HG03520 (cell line): ENCODE data around the gene SYNPR.

Source experiments
- ATAC-seq: cut with Tn5 transposase; IDR thresholded peaks from one replicate; pipeline ENCODE4 v1.9.1; 2021; ENCODE audit warnings: mild to moderate bottlenecking, moderate library complexity; ENCODE audit not compliant: unreplicated experiment

SYNPR gene

DNA sequence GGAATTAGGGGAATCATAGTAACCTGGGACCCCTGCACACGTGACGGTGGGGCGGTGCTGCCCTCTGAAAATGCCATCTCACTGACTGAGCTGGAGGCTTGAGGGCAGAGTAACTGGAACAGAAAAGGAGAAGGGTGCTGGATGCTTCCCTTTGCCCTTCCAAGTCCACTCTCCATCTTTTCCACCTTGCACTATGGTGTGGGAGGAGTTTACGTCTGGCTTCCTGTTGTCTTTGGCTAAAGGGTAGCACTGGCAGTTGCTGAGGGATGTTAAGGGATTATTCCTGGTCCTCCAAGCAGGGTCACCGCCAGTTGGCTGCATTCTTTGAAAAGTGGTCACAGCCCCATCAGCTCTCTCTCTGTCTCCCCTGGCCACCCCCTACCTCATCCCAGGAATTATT lies 245.0 kb downstream of the SYNPR start:
- ATAC-seq: no peak

DNA sequence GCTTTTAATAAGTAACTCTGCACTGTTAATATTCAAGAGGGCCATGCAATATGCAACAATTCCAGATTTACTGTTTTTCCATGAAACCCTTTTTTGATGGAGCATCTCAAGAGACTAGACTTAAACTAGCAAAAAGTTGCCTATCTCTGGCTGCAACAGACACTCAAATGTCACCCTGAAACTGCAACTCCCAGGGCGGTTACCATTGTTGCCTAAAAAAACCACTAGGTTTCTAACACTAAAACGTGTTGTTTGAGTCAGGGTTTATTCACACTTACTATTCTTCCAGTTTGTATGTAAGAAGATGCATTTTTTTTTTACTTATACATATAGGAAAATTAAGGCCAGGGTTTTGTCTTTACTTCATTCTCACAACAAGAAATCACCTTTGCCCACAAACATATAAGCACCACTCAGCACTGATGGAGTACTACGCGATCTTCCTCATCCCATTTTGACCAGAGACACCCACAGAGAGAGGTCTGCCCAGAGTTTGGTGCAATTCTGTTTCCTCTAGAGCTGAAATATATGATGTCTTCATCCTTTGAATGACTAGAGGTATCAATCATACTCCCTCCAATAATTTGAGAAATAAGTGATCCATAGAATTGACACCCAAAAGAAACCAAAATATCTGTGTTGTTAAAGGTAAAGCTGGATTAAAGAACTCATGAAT lies 250.4 kb downstream of the SYNPR start:
- peak; percentile 60 for ATAC-seq

DNA sequence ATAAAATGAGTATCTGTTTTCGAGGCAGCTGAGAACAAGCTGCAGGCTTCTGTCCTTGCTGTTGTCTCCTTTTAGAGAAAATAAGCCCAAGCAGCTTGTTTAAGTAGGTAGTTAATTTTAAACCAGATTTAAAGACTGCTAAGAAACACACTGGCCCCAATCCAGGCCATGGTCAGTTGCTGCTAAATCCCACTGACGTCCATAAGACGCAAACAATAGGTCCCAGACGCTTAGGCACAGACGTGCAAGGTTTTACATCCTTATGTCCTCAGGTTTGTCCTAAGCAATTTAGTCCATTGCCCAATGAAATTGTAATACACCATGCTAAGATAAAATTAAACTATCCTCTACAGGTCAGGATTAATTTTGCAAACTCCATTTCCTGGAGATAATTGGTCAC lies 254.4 kb downstream of the SYNPR start:
- ATAC-seq: no peak

DNA sequence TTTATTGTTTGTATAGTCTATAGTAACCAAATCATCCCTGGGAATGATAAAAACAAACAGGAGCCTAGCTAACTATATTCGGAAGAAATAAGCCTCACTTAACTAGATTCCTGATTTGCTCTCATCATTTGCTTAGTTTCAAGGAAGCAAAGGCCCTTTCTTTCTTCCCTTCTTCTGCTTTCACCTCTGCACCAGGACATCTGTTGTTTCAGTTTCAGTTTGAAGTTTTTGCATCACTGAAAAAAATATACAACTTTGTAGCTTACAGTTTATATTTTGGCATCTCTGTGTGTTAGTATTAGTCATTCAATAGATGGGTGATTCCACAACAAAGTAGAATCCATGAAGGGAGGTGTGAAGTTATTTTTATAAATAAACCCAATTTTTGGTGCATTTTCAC lies 260.8 kb downstream of the SYNPR start:
- ATAC-seq: no peak

DNA sequence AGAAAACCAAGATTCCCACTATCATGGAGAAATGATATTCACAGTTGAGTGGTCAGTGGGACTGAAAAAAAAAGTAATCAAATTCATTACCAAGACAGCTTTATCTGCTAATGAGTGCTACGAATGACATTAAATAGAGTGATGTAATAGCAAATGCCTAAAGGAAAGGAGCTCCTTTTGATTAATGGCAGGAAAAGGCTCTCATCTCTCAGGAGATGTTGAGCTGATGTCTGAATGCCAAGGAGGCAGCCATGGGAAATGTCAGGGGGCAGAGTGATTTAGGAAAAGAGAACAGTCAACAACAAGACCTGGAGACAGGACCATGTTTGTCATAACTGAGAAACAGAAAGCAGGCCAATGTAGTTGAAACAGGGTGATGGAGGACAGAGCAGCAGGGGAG lies 277.7 kb downstream of the SYNPR start:
- no peak for ATAC-seq

DNA sequence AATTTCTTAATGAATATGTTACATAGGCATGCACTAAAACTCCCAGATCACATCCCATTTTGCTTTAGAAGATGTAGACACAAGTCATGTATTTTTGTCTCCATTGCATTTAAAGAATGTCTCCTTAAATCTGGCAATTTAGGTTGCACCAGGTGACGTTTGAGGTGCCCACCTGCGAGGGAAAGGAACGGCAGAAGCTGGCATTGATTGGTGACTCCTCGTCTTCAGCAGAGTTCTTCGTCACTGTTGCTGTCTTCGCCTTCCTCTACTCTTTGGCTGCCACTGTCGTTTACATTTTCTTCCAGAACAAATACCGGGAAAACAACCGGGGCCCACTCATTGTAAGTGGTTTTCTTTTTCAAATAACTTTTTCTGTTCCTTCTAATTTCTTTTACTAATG lies 278.3 kb downstream of the SYNPR start:
- ATAC-seq: no peak

DNA sequence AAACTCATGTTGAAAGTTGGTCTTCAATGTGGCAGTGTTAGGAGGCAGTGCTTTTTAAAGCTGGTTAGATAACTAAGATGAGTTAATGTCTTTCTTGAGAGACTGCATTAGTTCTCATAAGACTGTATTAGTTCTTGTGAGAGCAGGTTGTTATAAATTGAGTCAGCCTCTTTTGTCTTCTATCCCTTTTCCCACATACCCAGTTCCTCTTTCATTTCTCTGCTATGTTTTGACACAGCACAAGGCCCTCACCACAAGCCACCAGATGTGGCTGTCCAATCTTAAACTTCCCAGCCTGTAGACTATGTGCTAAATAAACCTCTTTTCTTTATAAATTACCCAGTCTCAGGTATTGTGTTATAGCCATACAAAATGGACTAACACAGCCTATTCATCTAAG lies 279.8 kb downstream of the SYNPR start:
- peak; percentile 88 for ATAC-seq

DNA sequence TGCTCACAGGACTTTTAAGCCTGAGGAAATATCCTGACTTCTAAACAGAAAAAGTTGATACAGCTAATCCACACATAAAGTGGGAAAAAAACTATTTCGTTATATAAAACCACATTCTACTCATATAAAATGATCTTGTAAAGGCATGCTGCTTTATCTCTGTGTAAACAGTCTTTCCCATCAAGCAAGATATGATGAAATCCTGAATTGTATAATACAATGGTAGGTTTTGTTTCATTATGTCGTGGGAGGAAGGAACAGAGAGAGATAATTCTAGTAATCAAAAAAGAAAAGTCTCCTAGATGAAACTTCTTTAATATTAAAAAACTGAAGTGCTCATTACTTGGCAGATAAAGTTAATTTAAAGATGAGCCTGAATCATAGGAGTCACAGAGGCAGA lies 281.8 kb downstream of the SYNPR start:
- no peak for ATAC-seq

DNA sequence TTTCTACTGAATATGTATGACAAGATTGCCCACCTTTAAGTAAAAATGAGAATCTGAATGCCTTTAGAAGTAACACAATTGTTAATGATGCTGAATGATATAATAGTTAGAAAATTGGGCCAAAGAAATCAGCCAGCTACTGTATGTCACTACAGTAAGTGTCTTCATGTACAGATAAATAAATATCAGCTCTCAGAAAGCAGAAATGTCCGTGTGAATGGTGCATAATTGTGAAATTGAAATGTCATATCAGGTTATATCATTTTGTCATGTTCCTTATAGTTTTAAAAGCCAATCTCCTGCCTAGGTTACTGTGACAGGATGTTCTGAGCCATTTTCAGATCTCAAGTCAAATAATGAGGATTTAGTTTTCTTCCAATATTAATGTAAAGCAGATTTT lies 283.8 kb downstream of the SYNPR start:
- no peak for ATAC-seq

DNA sequence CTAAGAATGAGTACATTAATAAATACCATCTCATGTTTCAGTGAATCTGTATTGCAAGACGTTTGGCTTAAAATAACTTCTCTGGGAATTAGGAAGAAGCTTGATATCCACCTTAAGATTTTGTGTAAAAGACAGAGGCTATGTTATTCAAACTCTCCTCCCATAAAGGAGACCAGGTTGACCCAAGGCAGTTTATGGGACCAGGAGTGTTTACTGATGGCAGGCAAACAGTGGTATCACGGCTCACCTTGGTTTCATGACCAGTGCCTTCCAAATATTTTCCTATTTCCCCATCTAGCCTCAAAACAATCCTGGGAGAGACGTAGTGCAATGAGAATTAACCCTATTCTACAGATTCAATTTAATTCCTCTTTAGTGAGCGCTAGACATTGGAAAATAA lies 284.2 kb downstream of the SYNPR start:
- no peak for ATAC-seq

DNA sequence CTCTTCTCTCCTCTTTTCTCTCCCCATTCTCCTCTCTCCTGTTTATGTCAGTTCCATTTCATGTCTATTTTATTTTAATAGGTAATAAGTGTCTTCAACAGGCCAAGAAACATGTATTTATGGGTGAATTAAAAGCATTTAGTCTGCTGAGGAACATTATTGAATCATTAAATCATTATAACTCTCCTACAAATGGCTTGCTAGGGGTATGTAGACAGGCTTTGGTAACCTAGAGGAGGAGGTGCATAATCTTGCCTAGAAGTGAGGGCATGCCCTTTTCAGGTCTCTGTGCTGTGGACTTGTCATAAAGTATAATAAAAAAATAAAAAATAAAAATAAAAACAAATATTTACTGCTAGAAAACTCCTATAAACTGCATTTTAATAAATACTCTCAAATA lies 285.5 kb downstream of the SYNPR start:
- no peak for ATAC-seq

DNA sequence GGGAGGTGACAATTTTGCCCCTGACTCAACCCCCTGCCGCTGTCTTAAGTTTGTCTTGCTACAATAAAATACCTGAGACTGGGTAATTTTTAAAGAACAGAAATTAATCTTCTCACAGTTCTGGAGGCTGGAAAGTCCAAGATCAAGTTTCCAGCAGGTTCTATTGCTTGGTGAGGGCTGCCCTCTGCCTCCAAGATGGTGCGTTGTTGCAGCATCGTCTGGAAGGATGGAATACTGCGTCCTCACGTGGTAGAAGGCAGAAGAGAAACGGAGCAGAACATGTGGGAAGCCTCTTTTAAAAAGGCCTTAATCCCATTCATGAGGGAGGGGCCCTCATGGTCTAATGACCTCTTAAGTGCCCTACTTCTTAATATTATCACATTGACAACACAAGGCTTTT lies 287.1 kb downstream of the SYNPR start:
- no peak for ATAC-seq

DNA sequence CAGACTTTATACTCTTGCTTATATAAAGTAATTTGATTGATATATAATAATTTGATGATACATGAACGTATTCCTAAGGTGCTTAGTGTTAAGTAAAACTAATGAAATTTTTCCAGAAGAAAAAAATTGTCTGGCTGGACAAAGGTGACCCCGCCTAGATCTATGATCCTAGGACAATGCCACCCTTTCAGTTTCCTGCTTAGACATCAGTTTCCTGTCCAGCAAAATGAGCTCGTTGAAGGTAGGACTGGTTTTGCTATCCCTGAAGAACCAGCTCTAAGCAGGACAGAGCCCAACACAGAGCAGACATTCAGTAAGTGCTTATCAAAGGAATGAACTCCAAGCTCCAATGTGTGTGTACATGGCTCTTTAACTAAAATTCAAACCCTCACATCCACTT lies 293.6 kb downstream of the SYNPR start:
- no peak for ATAC-seq

DNA sequence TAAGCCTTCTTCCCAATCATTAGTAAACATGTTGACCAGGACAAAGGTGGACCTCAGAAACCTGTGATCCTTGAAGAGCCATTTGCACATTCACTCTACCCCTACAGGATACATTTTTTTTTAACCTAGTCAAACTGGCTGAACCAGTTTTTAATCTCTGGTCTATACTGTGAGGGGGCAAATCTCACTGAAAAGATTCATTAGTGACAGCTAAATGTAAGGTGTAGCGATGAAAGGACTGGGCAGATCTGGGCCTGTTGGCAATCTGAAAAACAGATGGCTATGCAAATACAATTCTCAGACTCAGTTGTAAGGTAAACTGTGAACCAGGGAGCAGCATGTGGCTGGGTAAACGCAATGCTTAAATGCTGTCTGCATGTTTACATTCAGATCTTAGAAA lies 298.7 kb downstream of the SYNPR start:
- no peak for ATAC-seq

DNA sequence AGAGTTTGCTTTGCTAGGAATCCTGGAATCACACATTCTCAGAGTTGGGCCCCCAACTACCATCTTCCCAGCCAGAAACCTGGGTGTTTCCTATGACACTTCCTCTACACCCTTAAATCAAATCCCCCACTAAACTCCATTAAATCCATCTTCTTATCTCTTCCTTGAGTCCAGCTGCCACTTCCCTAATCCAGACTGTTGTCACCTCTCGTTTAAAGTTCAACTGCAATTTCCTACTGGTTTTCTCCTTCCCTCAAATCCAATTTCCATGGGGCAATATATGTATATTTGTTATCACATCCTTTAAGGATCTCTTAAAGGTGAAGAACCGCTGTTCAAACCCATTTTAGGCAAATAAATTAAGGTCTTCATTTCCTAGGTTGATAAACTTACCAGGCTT lies 300.8 kb downstream of the SYNPR start:
- ATAC-seq: no peak

DNA sequence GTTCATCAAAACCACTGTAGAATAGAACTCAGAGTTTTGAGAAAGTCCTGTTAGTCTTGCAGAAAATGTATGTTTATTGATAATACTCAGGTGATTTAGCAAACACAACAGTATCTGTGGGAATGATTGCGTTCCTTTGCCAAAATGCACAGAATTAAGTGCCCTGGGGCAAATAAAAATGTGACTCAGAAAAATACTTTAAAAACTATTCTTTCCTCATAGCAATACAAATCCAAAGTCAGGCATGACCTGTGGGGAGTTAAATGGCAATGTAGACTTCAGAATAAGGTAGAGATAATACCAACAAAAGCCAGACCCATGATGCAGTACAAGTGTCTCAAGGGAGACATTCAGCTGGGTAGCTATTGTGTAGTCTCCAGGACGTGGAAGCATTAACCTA lies 302.0 kb downstream of the SYNPR start:
- no peak for ATAC-seq

DNA sequence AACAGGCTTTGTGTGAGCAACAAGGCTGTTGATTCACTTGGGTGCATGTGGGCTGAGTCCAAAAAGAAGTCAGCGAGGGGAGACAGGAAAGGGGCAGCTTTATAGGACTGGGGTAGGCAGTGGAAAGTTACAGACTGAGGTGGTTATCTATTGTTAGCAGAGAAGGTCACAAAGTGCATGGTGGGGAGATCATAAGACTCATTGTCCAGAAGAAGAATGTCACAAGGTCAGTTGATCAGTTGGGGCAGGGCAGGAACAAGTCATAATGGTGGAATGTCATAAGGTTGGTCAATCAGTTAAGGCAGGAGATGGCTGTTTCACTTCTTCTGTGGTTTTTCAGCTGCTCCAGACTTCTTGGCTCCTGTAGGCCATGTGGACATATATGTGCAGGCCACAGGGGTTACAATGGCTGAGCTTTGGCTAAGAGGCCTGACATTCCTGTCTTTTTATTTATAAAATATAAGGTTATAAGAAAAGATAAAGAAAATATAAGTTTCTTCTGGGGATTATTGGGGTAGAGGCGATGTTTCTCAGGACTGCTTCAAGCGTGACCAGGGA lies 304.9 kb downstream of the SYNPR start:
- no peak for ATAC-seq

DNA sequence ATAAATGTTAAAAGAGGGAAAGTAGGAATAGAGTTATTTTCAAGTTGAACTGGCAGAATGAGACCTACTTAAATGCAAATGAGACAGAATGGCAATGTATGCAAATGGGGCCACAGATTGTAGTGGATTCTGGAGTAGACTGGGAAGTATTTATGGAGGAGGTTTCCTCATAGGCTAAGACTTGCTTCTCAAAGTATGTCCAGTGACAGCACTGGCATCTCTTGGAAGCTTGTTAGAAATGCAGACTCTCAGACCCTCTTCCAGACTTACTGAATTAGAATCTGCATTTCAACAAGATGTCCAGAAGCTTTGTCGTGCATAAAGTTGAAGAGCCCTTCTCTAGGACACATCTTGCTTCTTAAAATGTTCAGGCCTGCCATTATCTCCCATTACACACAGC lies 306.6 kb downstream of the SYNPR start:
- ATAC-seq: no peak

DNA sequence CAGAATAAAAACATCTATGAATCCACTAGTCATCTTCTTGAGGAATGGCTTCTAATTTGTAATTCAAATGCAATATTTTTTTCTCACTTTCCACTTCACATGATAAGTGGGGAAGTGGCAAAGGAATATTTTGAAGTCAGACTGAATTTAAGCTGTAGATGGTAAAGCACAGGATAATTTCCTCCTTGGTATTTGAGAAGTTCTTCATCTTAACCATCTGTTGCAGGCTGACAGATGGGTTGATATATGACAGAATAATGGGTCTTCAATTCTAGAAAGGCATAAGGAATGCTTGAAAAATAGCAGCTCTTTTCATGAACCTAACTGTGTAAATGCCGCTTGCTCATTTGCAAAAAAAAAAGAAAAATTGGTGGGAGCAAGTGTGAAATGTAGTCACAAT lies 307.8 kb downstream of the SYNPR start:
- no peak for ATAC-seq

DNA sequence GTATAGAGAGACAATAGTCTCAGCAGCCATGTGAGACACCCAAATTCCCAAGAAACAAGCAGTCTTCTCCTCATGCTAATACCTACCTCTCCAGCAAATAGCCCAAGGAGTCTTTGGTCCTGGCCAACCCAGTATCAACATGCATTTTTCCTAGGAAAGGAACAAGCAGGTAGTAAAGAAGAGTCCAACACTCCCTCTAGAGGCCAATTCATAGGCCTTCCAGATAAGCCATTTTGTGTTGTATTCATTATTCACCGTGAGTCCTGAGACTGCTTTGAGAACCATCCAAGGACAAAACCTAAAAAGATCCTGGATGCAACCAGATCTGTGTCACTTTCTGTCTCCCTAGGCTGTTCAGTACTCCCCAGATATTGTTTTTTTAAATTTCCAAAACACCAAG lies 310.8 kb downstream of the SYNPR start:
- no peak for ATAC-seq

DNA sequence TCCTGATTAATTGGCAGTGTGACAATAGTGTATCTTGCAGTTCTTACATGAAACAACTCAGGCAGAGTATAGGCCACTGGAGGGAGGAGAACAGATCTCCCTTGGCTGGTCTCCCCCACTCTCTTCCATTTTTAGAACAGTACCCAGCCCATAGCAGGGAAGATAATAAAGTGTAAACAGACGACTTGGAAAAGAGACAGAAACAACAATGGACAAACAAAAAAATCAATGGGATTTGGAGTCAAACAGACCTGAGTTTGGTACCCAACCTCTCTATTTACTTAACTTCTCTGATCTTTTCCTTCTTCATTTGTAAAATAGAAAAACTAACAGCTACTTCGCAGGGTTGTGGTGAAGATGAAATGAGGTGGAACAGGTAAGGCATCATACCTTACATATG lies 315.7 kb downstream of the SYNPR start:
- no peak for ATAC-seq

DNA sequence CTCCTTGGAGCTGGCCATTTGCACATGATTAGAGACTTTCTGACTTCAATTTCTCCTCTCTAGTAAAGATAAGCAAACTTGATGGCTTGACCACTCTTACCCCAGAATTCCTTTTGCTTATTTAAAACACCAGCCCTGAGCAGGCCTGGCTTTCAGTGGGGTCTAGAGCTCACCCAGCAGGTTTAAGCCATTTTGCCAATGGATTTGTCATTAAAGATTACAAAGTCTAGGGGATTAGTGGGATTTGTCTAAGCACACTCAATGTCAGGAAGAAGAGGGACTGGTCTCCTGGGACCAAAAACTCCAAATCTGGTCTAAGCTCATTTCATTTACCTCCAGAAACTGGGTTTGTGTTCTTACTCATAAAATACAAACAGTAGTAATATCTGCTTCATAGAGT lies 317.1 kb downstream of the SYNPR start:
- no peak for ATAC-seq

DNA sequence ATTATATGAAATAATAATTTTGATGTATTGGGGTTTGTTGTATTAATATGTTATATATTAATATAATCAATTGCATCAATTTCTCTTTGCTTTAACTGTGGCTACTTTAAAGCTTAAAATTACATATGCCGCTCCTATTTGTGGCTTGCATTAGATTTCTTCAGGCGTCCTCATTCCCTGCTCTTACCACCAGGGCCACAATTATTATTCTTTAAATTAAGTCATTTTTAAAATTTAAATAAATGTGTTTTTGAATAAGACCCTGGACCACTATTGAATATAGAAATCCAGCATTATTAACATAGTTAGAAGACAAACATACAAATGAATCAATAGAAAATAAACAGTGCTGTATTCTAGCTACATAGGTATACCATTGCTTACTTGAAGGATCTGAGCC lies 318.9 kb downstream of the SYNPR start:
- no peak for ATAC-seq
